GM21367 (cell line): ENCODE results near the gene HCFC1R1.

Source experiments
- ATAC-seq: cut with Tn5 transposase; IDR thresholded peaks from one replicate; pipeline ENCODE4 v1.9.1; 2021; ENCODE audit not compliant: unreplicated experiment

HCFC1R1 gene

DNA sequence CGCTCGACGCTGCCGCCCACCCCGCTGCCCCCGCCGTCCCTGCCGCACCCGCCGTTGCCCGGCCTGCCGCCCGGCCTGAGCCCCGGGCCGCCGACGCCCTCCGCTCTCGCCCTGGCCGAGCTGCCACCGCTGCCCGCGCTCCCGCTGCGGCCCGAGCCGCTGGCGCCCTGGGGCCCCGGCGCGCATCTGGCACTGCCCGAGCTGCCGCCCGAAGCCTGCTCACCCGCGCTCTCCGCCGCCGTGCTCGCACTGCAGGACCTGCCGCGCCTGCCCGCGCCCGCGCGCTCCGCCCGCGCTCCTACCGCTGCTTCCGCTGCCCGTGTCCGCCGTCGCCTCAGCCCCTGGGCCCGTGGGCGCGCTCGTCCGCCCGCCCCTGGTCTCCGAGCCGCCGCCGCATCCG is 19.4 kb downstream of the HCFC1R1 start:
- peak; percentile 10 for ATAC-seq

DNA sequence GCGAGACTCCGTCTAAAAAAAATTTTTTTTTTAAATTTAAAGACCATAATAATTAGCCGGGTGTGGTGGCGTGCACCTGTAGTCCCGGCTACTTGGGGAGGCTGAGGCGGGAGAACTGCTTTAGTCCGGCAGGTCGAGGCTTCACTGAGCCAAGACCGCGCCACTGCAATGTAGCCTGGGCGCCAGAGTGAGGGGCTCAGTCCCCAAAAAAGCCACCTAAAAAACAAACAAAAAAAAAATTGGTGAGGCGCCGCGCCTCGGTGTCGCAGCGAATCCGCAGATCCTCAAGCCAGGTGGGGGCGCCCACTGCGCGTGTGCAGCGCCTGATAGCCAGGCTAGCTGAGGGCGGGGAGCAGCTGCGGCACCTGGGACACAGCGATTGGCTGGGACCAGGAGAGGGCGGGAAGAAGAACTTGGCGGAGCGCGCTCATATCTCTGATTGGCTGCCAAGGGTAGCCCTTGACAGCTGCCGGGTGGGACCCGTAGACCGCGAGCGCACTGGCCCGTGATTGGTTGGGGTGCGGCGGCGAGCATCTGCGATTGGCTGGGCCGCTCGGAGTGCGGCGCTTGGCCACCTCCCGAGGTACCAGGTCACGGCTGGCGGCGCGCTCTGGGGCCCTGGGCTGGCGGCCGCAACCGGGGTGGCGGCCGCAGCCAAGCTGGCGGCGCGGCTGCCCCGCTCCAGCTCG is 20.0 kb downstream of the HCFC1R1 start:
- ATAC-seq: peak; percentile 95

DNA sequence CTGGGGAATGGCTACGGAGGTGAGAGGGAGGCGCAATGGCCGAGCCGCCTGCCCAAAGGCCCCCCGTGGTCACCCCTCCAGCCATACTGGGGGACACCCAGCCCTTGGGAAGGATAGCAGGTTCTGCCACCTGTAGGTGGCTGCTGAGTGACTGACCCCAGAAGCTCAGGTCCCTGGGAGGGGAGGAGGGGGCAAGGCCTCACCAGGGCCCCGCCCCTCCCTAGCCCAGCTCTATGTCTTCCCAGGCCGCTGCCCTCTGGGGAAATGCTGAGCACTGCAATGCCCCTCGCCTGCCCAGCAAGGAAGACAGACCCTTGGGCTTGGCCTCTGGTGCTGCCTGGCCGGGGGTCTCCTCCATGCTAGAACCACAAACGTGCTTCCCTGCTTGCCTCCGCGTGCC is 22.4 kb downstream of the HCFC1R1 start:
- ATAC-seq: no peak

DNA sequence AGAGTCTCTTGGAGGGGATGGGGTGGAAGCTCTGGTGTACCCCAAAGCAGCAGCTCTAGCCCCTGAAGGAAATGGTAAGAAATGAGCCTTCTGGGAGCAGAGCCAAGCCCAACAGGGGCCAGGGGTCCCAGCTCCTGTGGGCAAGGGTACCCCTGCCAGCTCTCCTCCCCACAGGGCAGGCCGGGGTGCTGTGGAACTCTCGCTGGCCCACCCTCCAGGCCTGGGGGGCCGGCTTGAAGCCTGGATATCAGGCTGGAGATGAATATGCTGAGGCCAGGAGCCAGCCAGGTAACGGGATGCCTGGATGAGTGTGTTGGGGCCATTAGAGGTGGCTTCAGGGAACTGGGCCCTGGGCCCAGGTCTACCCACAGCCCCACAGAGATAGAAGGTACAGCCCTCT is 23.2 kb downstream of the HCFC1R1 start:
- no peak for ATAC-seq

DNA sequence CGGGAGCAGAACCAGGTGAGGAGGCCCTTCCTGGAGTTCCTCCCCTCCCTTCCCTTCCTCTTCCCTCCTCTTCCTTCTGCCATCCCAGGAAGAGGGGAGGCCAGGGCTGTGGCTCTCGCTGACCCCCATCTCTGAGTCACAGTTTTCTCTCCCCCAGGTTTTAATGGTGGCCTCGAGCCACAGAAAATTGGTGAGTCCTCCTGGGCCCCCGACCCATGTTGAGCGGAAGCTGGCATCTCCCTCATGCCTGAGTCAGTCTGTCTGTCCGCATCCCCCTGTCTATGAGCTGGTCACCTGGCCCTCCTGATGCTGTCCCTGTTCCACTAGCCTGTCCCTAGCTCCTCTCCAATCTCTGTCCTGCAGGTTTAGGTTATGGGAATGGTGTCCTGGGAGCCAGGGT is 23.8 kb downstream of the HCFC1R1 start:
- ATAC-seq: no peak

DNA sequence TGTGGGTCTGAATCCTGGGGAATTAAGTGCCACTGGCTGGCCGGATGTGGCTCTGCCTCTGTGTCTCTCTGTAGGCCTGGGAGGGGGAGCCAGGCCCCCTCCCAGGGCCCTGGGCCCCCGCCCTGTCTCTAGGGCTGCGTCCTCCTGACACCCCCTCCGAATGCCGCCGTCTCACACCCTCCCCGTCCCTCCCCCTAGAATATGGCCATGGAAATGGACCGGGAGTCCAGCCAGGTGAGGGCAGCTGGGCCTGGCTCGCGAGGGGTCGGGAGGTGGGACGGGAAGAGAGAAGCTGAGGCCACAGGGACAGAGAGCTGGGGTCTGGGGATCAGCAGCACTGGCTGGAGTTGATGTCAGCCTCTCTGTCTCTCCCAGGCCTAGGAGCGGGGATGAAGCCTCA is 27.4 kb downstream of the HCFC1R1 start:
- no peak for ATAC-seq

DNA sequence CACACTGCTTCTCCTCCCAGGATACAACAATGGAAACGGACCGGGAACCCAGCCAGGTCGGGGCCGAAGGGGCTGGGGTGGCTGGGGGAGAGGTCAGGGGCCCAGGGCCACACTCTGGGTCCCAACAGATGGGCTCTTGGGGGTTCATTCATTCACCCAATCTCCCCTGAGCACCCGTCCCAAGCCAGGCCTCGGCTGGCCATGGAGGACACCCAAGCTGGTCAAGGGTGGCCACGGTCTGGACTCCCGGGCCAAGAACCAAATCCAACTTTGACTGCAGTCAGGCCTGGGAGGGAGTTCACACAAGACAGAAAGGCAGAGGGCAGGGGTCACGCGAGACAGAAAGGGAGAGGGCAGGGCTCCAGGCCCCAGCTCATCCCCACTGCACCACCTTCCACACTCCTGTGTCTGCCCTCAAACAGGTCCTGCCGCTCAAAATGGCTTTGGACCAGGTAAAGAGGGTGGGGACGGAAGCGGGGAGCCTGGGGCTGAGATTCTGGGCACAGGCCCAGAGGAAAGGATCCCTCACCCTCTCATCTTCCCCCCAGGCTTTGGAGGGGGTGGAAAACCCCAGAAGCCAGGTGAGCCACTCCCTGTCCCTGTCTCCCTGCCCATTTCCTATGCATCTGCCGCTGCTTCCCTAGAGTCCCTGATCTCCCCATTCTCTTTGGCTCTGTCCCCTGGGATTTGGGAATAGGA is 31.2 kb downstream of the HCFC1R1 start:
- no peak for ATAC-seq

DNA sequence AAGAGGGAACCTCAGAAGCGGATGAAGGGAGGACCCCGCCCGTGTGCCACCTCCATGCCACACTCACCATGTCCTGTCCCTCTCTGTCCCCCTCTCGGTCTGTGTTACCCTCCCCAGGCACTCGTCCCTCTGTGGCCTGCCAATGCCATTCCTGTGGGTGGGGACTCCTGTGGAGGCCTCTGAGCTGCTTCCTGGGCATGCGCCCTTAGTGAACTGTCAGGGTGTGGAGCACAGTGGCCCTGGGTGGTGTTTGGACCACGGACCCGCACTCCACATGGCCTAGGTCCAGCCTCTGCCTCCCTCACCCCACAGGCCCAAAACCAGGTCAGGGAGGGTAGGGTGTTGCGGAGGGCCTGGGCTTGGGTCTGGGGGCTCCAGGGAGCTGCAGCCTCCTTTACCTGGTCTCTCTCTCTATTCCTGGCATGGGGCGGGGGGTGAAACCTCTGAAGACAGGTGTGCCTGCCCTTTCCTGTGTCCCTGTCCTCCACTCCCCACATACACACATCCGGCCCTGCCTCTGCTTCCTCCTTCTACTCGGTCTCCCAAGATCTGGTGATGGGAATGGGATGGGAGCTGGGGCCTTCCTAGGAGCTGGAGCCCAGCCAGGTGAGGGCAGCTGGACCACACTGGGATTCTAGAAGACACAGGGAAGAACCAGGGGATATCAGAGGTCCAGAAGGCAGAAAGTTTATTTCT is 32.0 kb downstream of the HCFC1R1 start:
- no peak for ATAC-seq

DNA sequence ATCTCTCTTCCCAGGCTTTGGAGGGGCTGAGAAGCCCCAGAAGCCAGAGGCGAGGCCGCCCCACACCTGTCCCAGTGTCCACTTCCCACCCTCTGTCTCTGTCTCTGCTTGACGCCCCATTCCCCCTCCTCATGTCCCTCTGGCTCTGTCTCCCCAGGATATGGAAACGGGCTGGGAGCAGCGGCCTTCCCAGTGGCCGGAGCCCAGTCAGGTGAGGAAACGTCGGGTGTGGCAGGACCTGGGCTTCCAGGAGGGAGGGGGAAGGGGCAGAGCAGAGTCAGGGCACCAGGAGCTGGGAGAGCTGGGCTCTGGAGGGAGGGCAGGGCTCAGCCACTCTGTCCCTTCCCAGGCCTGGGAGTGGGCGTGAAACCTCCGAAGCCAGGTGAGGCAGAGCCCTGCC is 32.9 kb downstream of the HCFC1R1 start:
- ATAC-seq: no peak

DNA sequence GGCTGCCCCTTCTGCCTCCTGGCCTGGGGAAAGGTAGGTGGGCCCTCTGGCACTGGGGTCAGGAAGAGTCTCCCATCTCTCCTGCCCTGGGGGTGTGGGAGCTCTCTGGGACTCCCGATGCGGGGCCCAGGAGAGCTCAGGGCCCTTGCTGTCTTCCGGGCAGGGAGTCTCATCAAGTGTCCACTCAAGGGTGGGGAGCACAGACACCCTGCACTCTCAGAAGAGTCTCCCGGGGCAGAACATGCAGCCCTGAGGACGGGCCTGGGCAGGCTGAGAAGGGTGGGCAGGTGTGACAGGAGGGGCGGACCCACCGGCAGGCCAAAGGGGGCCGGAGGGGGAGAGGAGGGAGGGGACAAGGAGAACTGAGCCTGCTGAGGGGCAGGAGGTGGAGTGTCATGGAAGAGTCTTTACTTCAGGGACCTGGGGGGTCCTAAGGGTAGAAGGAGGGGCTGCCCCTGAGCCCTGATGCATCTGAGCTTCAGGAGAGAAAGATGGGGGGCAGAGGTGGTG is 35.1 kb downstream of the HCFC1R1 start:
- ATAC-seq: no peak

DNA sequence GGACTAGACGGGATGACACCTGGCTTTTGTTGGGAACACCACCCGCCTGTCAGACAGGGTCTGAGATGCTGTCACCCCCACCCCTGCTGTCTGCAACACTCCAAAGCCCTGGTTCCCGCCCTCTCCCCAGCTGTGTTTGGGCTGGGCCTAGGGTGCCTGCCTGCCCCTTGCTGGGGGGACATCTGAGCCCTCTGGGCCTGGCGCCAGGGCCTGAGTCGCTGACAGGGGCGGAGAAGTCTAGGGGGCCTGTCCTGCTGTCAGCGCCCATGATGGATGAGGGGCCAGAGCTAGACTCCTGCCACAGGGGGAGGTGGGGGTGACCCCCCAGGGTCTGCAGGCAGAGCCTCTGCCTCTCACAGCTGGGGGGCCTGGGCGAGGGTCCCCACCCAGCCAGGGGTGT is 35.9 kb downstream of the HCFC1R1 start:
- ATAC-seq: no peak

DNA sequence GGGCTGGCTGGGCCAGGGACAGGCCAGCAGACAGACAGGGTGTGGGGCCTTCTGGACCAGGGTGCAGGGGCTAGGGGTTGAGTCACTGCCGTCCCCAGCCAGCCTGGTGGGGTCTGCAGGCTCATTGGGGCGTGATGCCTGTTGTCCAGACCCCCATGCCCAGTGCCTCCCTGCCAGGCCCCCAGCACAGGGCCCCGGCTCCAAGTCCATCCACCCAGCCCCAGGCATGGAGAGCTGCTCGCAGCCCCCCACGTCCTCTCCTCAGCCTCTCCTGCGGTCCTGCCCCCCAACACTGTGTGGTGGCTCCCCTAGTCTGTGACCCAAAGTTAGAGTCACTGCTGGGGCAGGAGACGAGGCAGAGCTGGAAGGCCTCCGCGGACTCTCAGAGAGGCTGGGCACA is 36.5 kb downstream of the HCFC1R1 start:
- no peak for ATAC-seq

DNA sequence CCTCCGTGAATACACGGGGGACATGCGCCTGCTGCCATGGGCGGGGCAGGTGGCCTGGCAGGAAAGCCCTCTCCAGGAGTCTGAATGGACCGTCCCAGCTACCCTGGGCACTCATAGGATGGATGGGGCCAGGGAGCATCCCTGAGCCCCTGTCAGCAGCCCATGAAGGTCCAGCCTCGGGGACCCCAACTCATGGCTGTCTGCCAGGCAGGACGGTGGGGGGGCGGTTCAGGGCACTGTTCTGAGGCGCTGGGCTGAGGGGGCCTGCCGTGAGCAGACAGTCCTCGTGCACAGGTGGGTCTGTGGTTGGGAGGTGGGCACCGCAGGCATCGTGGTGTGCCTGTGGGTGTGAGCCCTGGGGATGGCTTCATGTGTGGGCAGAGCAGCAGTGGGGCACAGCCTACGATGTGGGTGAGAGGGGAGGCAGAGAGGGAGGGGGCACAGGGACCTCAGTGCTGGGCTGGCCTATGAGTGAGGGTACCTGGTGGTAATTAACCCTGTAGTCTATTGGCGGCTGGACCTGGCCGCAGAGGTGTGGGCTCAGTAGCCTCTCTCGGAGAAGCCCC is 37.0 kb downstream of the HCFC1R1 start:
- no peak for ATAC-seq

DNA sequence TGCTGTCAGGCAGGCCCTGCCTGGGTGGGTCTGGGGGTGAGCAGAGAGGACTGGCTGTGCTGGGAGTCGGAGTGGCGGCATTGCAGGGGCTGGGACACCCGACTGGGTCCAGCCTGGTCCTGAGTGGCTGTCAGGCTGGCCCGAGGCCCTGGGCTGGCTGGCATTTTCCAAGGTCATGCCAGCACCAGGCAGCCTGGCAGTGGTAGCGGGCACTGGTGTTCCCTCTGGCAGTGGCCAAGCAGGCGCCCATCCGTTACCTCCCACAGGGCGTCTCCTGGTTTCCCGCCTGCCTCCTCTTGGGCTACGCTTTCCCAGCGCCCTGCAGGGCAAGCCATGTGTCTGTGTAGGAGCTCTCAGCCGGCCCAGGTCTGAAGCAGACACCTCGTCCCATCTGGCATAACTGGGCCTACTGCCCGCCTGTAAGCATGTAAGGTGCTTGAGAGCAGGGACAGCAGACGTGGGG is 37.8 kb downstream of the HCFC1R1 start:
- no peak for ATAC-seq

DNA sequence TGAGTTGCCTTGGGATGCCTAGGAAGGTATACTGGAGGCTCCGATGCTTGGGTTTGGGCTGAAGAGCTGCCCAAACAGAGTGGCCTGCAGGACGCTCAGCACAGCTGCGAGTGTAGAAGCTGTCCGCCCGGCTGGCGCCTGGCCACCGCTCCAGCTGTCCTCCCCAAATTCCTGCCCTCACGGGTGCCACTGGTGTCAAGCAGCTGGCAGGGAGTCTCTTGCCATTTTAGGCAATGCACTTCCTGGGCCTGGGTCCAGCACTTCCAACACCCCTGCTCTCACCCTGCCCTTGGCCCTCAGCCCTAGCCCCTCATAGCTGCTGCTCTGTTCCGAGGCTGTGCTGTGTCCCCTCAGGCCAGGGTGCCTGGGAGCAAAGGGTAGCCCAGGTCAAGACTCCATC is 38.3 kb downstream of the HCFC1R1 start:
- ATAC-seq: no peak

DNA sequence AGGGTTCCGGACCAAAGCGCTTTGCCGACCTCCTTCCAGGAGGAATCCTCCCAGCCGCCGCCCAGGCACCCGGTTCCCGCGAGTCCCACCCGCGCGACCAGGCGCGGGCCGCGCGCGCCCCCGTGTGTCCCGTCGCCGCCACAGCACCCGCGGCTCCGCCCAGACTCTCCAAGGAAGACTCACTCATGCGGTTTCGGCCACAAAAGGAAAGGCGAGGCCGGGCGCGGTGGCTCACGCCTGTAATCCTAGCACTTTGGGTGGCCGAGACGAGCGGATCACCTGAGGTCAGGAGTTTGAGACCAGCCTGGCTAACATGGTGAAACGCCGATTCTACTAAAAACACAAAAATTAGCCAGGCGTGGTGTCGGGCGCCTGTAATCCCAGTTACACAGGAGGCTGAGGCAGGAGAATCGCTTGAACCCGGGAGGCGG is 40.0 kb downstream of the HCFC1R1 start:
- ATAC-seq: no peak

DNA sequence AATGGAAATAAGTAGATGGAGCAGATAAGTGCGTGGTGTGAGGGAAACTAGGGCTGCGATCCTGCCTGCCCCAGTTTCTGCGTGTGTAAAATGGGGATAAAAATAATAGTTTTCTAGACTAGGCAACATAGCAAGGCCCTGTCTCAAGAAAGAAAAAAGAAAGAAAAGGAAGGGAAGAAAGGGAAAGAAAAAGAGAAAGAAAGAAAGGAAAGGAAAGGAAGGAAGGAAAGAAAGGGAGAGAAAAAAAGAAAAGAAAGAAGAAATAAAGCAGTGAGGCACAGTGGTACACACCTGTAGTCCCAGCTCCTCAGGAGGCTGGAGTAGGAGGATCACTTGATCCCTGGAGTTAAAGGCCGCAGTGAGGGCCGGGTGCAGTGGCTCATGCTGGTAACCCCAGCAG is 41.3 kb downstream of the HCFC1R1 start:
- no peak for ATAC-seq

DNA sequence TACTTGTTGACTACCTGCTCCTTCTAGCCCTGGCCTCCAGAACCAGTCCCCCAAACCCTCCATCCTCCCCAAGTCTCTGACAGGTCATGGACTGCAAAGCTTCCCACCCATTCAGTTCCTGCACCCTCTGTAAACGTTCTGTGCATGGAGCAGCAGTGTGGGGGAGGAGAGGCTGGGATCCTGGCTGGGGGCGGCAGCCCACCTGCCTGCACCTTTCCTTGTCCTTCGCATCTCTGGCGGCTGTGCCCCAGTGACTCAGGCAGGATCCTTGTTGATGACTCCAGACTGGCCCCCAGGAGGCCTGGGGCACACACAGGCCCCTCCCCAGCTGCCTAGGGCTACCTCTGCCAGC is 41.9 kb downstream of the HCFC1R1 start:
- no peak for ATAC-seq

DNA sequence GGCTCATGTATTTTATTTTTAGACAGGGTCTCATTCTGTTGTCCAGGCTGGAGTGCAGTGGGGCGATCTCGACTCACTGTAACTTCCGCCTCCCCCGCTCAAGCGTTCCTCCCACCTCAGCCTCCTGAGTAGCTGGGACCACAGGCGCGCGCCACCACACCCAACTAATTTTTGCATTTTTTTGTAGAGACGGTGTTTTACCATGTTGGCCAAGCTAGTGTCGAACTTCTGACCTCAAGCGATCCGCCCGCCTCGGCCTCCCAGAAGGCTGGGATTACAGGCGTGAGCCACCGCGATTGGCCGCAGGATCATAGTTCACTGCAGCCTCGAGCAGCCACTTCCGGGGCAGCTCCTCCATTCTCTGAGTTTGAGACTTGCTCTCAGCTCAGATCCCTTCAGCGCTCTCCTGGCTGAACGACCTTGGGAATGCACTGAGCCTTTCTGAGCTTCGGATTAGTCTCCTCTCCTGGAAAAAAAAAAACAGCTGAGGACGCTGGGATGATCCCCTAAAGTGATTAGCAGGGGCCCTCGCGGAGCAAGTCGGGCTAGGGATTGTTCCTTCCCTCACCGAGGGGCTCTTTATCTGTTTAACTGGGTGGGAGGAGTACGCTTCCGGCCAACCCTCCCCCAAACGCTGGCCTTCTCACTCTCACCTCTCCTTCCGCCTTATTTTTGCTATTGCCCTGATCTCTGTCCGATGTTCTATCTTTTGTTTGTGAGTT is 42.4 kb downstream of the HCFC1R1 start:
- no peak for ATAC-seq

DNA sequence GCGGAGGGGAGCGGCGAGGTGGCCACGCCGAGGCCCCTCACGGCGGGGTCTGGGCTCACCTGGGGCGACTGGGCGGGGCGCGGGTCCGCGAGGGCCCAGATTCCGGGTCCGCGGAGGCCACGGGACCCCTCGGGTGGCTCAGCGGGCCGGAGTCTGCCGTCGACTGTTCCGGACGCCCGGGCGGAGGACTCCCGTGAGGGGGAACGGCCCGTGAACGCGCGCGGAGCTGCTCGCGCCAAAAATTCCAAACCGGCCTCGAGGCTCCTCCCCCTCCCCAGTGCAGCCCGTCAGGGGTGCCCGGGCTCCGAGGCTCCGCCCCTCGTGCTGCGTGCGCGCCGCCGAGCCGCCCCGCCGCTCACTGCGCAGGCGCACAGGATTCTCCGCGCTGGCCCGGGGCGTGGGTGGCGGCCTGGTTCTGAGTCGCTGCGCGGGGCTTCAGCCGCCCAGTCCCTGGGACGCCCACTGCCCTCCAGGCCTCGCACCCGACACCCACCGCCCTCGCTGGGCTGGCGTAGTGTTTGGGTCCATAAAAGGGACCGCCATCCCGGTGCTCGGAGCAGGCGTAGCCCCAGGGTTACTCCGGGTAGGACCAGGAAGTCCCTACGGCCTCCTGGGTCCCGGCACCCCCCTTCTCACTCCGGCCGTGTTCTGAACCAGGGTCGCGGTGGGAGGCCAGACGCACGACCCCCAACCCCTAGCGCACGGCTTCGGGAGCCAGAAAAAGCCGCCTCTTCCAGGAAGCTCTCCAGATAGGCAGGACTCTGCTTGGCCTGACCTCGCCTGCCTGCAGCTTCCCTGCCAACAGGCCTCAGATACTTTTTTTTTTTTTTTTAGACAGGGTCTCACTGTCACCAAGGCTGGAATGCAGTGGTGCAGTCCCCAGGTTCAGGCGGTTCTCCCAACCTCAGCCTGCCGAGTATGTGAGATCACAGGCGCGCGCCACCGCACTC is 43.2 kb downstream of the HCFC1R1 start, which contains the start of gene PKMYT1:
TSS of gene PKMYT1 (minus strand) at position 220 of the 950 bp plus-strand sequence. CDS start 789 bp downstream, outside the sequence.
- peak; percentile 57 for ATAC-seq
